H9 (cell line): ENCODE results near the gene PRPF40A. TPM values are rescaled to one million over a fixed set of nuclear protein-coding genes. Genes with fewer than 3 reads are reported as not detected.

Experiments used
- DNase-seq: peaks from one replicate; pipeline ENCODE4 v3.0.0-alpha.2; 2017
- H2AFZ ChIP-seq: one replicate; pipeline ENCODE4 v1.6.1; 2013; ENCODE audit warnings: mild to moderate bottlenecking, low read length, control low read depth, moderate library complexity
- H2AK5ac ChIP-seq: 2 replicates; pipeline ENCODE4 v1.6.1; 2013; ENCODE audit warnings: low read length, control low read depth, mixed read lengths; ENCODE audit not compliant: insufficient read length
- H2BK120ac ChIP-seq: one replicate; pipeline ENCODE4 v1.6.1; 2013; ENCODE audit warnings: low read depth, mild to moderate bottlenecking, low read length, control low read depth, inconsistent platforms; ENCODE audit not compliant: poor library complexity, severe bottlenecking
- H2BK12ac ChIP-seq: 2 replicates; pipeline ENCODE4 v1.6.1; 2013; ENCODE audit warnings: low read length, control low read depth, mixed read lengths, low read depth; ENCODE audit not compliant: insufficient read length
- H2BK15ac ChIP-seq: 2 replicates; pipeline ENCODE4 v1.6.1; 2013; ENCODE audit warnings: low read depth, low read length, control low read depth
- H2BK20ac ChIP-seq: one replicate; pipeline ENCODE4 v1.6.1; 2013; ENCODE audit warnings: low read depth, mild to moderate bottlenecking, low read length, control low read depth, inconsistent platforms; ENCODE audit not compliant: poor library complexity, severe bottlenecking
- H2BK5ac ChIP-seq: 2 replicates; pipeline ENCODE4 v1.6.1; 2013; ENCODE audit warnings: low read length, control low read depth, mixed read lengths; ENCODE audit not compliant: insufficient read length
- H3K14ac ChIP-seq: 2 replicates; pipeline ENCODE4 v1.6.1; 2013; ENCODE audit warnings: low read length, control low read depth; ENCODE audit not compliant: insufficient read depth
- H3K18ac ChIP-seq: 2 replicates; pipeline ENCODE4 v1.6.1; 2013; ENCODE audit warnings: low read depth, mild to moderate bottlenecking, mixed read lengths, low read length, control low read depth; ENCODE audit not compliant: insufficient read length
- H3K23ac ChIP-seq: 2 replicates; pipeline ENCODE4 v1.6.1; 2013; ENCODE audit warnings: low read length, control low read depth, mixed read lengths, low read depth; ENCODE audit not compliant: insufficient read length
- H3K23me2 ChIP-seq: 2 replicates; pipeline ENCODE4 v1.6.1; 2013; ENCODE audit warnings: low read depth, mild to moderate bottlenecking, mixed read lengths, low read length, control low read depth; ENCODE audit not compliant: insufficient read length, poor library complexity, severe bottlenecking
- H3K27ac ChIP-seq: 2 replicates; pipeline ENCODE4 v1.5.1; 2013; ENCODE audit warnings: low read length, control low read depth, mixed read lengths, low read depth; ENCODE audit not compliant: insufficient read length
- H3K27me3 ChIP-seq: 2 replicates; pipeline ENCODE4 v1.6.1; 2013; ENCODE audit warnings: low read length, control low read depth, inconsistent platforms; ENCODE audit not compliant: insufficient read depth
- H3K4ac ChIP-seq: 2 replicates; pipeline ENCODE4 v1.6.1; 2013; ENCODE audit warnings: low read depth, mild to moderate bottlenecking, control low read depth, inconsistent platforms, low read length, moderate library complexity
- H3K4me1 ChIP-seq: 2 replicates; pipeline ENCODE4 v1.6.1; 2013; ENCODE audit warnings: low read length, control low read depth, inconsistent platforms; ENCODE audit not compliant: insufficient read depth
- H3K4me2 ChIP-seq: 2 replicates; pipeline ENCODE4 v1.6.1; 2013; ENCODE audit warnings: low read length, control low read depth, mixed read lengths; ENCODE audit not compliant: insufficient read length, insufficient read depth
- H3K56ac ChIP-seq: 2 replicates; pipeline ENCODE4 v1.6.1; 2013; ENCODE audit warnings: low read depth, mild to moderate bottlenecking, mixed read lengths, low read length, control low read depth; ENCODE audit not compliant: insufficient read length
- H3K79me1 ChIP-seq: 2 replicates; pipeline ENCODE4 v1.6.1; 2013; ENCODE audit warnings: low read depth, mild to moderate bottlenecking, moderate library complexity, low read length, control low read depth, inconsistent platforms; ENCODE audit not compliant: insufficient read depth, poor library complexity, severe bottlenecking
- H3K79me2 ChIP-seq: 2 replicates; pipeline ENCODE4 v1.6.1; 2013; ENCODE audit warnings: low read length, control low read depth, inconsistent platforms; ENCODE audit not compliant: insufficient read depth
- H3K9ac ChIP-seq: 2 replicates; pipeline ENCODE4 v1.6.1; 2013; ENCODE audit warnings: low read length, control low read depth, mixed read lengths; ENCODE audit not compliant: insufficient read length; ENCODE audit errors: extremely low read depth
- H3K9me3 ChIP-seq: one replicate; pipeline ENCODE4 v1.6.1; 2013; ENCODE audit warnings: low read depth, low read length, inconsistent platforms; ENCODE audit not compliant: control insufficient read depth
- H3T11ph ChIP-seq: one replicate; pipeline ENCODE4 v1.6.1; 2013; ENCODE audit warnings: mild to moderate bottlenecking, low read length, control low read depth, inconsistent platforms
- H4K20me1 ChIP-seq: one replicate; pipeline ENCODE4 v1.6.1; 2013; ENCODE audit not compliant: control insufficient read depth, insufficient read length, insufficient read depth
- H4K5ac ChIP-seq: 2 replicates; pipeline ENCODE4 v1.6.1; 2013; ENCODE audit warnings: low read depth, mild to moderate bottlenecking, mixed read lengths, low read length, control low read depth; ENCODE audit not compliant: insufficient read length
- H4K8ac ChIP-seq: replicated peaks from 2 replicates; pipeline ENCODE4 v1.6.1; 2013; ENCODE audit warnings: low read length, control low read depth, mixed read lengths, low read depth; ENCODE audit not compliant: insufficient read length
- H4K91ac ChIP-seq: 2 replicates; pipeline ENCODE4 v1.6.1; 2013; ENCODE audit warnings: low read depth, mild to moderate bottlenecking, moderate library complexity, mixed read lengths, low read length, control low read depth; ENCODE audit not compliant: insufficient read length
- H3K27ac Mint-ChIP-seq, 3 experiments: 2 replicates in 2 of 3; 3 replicates in 1 of 3; pipeline ENCODE4 v1.8.0; 2020 to 2021; ENCODE audit warnings: mixed read lengths in 3 of 3, mild to moderate bottlenecking in 1 of 3, moderate library complexity in 1 of 3
- H3K27me3 Mint-ChIP-seq: 2 replicates; pipeline ENCODE4 v1.8.0; 2021; ENCODE audit warnings: low read depth, mild to moderate bottlenecking, moderate library complexity, mixed read lengths
- H3K36me3 Mint-ChIP-seq, 3 experiments: 2 replicates in 2 of 3; 3 replicates in 1 of 3; pipeline ENCODE4 v1.8.0; 2020 to 2021; ENCODE audit warnings: low read depth in 3 of 3, mixed read lengths in 3 of 3; ENCODE audit not compliant: insufficient read depth in 1 of 3
- H3K4me1 Mint-ChIP-seq, 2 experiments: 2 replicates each; pipeline ENCODE4 v1.8.0; 2020; ENCODE audit warnings: mixed read lengths in 2 of 2
- H3K4me3 Mint-ChIP-seq, 2 experiments: 2 replicates in 1 of 2; 3 replicates in 1 of 2; pipeline ENCODE4 v1.8.0; 2020 to 2021; ENCODE audit warnings: mild to moderate bottlenecking in 2 of 2, mixed read lengths in 2 of 2, moderate library complexity in 1 of 2
- H3K9me3 Mint-ChIP-seq, 2 experiments: 2 replicates in 1 of 2; 3 replicates in 1 of 2; pipeline ENCODE4 v1.8.0; 2020; ENCODE audit warnings: mild to moderate bottlenecking in 2 of 2, mixed read lengths in 2 of 2, moderate library complexity in 1 of 2
- CTCF ChIP-seq: fragments of 200-600 bp; sonication (generic); conservative IDR thresholded peaks from 3 replicates; pipeline ENCODE4 v1.8.0; 2021; ENCODE audit warnings: antibody characterized with exemption, mild to moderate bottlenecking
- WGBS: extraction: QIAGEN DNeasy Blood & Tissue Kit; methylation state at CpG from one replicate; pipeline ENCODE4 v1.1.7; 2013; ENCODE audit warnings: missing lambda C conversion rate, low lambda C conversion rate, mixed read lengths; ENCODE audit not compliant: insufficient read length; ENCODE audit errors: extremely low coverage; 5-methylcytosine and 5-hydroxymethylcytosine counted together
- total RNA-seq: library from RNA; stranded (reverse); gene quantifications from 2 replicates; pipeline ENCODE4 v1.2.1, GENCODE V29; 2021

PRPF40A gene
- total RNA-seq, 1 experiment from 2014 or later, result 158 TPM

DNA sequence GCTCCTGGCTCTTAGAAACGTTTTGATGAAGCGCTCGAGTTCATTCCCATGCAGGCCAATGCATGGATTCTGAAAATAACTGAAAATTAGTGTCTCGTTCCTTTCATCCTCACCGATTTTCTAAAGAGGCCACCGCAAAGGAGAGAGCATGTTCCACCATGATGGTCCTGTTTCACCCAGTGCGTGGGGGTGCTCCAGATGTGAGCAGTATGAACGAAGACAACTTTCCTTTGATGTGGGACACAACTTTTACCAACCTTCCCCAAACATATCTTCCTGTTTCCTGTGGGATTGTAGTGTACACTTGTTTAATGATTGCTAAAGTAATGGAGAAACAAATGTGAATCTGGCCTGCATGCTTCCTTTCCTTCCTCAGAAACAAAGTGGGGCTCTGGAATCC, 114.5 kb downstream of the PRPF40A start:
- Histone ChIP-seq H3K4me1 (peaks cover 4% of the 10 kb centered on the region; the same call in 1 of the 2 replicates), H3K9ac (no peak overlapping the region), H3T11ph (no peak overlapping the region), H2BK5ac (no peak overlapping the region), H3K27me3 (no peaks in the 10 kb centered on the region), H2AK5ac (no peak overlapping the region), H3K4ac (no peak overlapping the region), H2BK20ac (no peak overlapping the region), H4K8ac (no peak overlapping the region), H2BK120ac (no peak overlapping the region), H3K4me2 (no peak overlapping the region), H4K5ac (no peak overlapping the region), H3K23ac (no peak overlapping the region), H3K79me1 (no peaks in the 10 kb centered on the region), H3K56ac (no peak overlapping the region), H3K23me2 (no peaks in the 10 kb centered on the region), H2BK15ac (no peak overlapping the region), H4K91ac (no peak overlapping the region), H3K9me3 (no peaks in the 10 kb centered on the region), H4K20me1 (no peaks in the 10 kb centered on the region), H3K18ac (no peak overlapping the region), H3K14ac (no peak overlapping the region), H3K27ac (no peak overlapping the region), H2BK12ac (no peak overlapping the region), H2AFZ (no peak overlapping the region), H3K79me2 (no peaks in the 10 kb centered on the region)
- no peaks in the 10 kb centered on the region for H3K9me3 Mint-ChIP-seq
- H3K36me3 Mint-ChIP-seq, result peaks cover 2 to 6% (median 3%) of the 10 kb centered on the region in 3 experiments; a peak in 5 of 7 replicates
- TF ChIP-seq CTCF, result no peak
- H3K27ac Mint-ChIP-seq, result no peak overlapping the region
- WGBS, result no CpG with 5 or more reads among the region's 8 CpGs
- H3K4me1 Mint-ChIP-seq, result peaks cover 19 to 30% of the 10 kb centered on the region in 2 experiments
- no peak overlapping the region for H3K4me3 Mint-ChIP-seq
- DNase-seq, result no peak
- H3K27me3 Mint-ChIP-seq, result no peaks in the 10 kb centered on the region

Other genes starting within 250 kb of the PRPF40A start
- 27.3 and 34.4 TPM in 2 replicates for gene ARL6IP6, start 1.2 kb upstream of the PRPF40A start, total RNA-seq